ENCODE results near the gene RASA2.

DNA sequence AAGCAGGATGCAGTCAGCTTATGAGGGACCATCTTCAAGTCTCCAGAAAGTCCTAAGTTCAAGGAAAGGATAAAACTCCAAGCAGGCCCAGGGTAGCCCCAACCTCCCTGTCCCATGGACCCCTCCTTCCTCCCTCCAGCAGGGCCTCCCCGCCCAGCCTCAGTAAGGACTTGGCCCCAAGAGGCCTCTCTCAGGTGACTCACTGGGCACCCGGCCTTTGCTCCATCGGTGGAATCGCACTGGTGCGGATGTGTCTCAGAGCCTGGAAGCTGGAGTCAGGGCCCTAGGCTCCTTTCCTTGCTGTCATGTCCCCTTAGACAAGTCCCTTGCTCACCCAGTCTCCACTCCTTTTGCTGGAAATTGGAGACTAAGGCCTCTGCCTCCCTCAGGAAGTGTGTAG, 136.9 kb downstream of the RASA2 start:
- TF ChIP-seq, protein P1, sequence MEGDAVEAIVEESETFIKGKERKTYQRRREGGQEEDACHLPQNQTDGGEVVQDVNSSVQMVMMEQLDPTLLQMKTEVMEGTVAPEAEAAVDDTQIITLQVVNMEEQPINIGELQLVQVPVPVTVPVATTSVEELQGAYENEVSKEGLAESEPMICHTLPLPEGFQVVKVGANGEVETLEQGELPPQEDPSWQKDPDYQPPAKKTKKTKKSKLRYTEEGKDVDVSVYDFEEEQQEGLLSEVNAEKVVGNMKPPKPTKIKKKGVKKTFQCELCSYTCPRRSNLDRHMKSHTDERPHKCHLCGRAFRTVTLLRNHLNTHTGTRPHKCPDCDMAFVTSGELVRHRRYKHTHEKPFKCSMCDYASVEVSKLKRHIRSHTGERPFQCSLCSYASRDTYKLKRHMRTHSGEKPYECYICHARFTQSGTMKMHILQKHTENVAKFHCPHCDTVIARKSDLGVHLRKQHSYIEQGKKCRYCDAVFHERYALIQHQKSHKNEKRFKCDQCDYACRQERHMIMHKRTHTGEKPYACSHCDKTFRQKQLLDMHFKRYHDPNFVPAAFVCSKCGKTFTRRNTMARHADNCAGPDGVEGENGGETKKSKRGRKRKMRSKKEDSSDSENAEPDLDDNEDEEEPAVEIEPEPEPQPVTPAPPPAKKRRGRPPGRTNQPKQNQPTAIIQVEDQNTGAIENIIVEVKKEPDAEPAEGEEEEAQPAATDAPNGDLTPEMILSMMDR (IDR thresholded peaks at IDR 0.05) = no peak
- TF ChIP-seq POLR2A (IDR thresholded peaks at IDR 0.05) = no peak
